ENCODE measurements around the gene ANKRD31.

The ANKRD31 gene

DNA sequence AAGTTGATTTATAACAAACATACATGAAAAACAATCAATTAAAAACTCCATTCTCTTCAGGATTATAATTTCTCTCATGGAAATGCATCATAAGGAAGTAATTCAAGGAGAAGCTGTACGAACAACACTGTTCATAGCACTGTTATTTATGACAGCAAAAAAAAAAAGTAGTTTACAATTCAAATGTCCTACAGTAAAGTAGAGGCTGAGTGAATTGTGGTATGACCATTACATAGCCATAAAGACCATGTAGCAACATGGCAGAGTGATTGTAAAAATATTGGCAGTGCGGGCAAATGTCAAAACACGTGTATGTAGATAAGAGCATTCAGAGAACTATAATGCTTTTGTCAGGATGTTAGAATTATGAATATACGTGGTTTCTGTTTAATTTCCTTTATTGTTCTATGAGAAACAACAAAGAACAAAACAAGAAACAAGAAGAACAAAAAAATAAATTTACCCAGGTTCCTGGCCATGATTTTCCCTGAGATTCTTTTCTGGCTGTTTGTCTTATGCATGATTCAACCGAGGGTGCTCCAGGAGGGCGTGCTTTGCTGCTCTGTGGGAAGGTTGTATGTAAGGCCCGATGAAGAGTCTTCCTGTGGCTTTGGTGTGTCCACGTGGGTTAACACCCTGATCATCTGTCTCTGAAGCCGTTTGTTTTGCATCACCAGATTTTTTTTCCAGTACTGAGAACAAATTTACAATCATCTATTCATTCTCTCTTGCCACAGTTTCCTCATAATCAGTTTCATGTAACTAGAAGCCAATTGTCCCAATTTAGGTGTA lies 213.1 kb downstream of the ANKRD31 start:
- Histone ChIP-seq H3K36me3 (no peaks in the 10 kb centered on the region), H3K27me3 (ENCODE audit: insufficient read depth, low read depth, severe bottlenecking) (no peaks in the 10 kb centered on the region), H3K9me3 (ENCODE audit: severe bottlenecking) (no peaks in the 10 kb centered on the region), H3K27ac (no peak overlapping the region), H3K4me3 (ENCODE audit: low read depth, low read length) (no peak overlapping the region)
- no peak for DNase-seq
- TF ChIP-seq, protein P1, sequence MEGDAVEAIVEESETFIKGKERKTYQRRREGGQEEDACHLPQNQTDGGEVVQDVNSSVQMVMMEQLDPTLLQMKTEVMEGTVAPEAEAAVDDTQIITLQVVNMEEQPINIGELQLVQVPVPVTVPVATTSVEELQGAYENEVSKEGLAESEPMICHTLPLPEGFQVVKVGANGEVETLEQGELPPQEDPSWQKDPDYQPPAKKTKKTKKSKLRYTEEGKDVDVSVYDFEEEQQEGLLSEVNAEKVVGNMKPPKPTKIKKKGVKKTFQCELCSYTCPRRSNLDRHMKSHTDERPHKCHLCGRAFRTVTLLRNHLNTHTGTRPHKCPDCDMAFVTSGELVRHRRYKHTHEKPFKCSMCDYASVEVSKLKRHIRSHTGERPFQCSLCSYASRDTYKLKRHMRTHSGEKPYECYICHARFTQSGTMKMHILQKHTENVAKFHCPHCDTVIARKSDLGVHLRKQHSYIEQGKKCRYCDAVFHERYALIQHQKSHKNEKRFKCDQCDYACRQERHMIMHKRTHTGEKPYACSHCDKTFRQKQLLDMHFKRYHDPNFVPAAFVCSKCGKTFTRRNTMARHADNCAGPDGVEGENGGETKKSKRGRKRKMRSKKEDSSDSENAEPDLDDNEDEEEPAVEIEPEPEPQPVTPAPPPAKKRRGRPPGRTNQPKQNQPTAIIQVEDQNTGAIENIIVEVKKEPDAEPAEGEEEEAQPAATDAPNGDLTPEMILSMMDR (IDR thresholded peaks at IDR 0.05; ENCODE audit: low read depth, low read length): no peak

DNA sequence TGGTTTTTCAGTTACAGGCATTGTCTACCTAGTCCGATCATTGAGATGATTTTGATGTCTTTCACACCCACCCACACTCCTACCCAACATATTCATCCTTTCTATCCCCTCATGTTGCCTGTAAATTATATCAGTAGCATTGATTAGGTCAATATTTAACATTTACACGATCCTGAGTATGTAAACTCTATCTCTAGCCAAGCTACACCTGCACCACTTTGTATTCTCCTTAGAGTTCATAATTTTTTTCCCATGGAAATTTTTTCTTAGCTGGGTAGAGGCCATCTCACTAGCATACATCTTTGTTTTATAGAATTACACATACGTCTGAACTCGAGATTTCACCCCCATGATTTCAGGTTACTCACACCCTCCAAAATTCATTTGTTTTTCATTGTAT lies 214.9 kb downstream of the ANKRD31 start:
- H3K36me3 ChIP-seq: no peaks in the 10 kb centered on the region
- no peaks in the 10 kb centered on the region for H3K9me3 ChIP-seq (ENCODE audit: severe bottlenecking)
- H3K4me3 ChIP-seq (ENCODE audit: low read depth, low read length): no peak overlapping the region
- TF ChIP-seq, protein P1 (IDR thresholded peaks at IDR 0.05; ENCODE audit: low read depth, low read length): no peak
- H3K27me3 ChIP-seq (ENCODE audit: insufficient read depth, low read depth, severe bottlenecking): no peaks in the 10 kb centered on the region
- no peak for DNase-seq
- no peak overlapping the region for H3K27ac ChIP-seq

- no peak for DNase-seq
- TF ChIP-seq, protein P1 (IDR thresholded peaks at IDR 0.05; ENCODE audit: low read depth, low read length): no peak
- Histone ChIP-seq H3K9me3 (ENCODE audit: severe bottlenecking) (no peaks in the 10 kb centered on the region), H3K36me3 (no peaks in the 10 kb centered on the region), H3K4me3 (ENCODE audit: low read depth, low read length) (no peak overlapping the region), H3K27ac (no peak overlapping the region), H3K27me3 (ENCODE audit: insufficient read depth, low read depth, severe bottlenecking) (no peaks in the 10 kb centered on the region)
Measured at GRCh38 chr5:75021219-75021618, 215.5 kb downstream of the ANKRD31 start.

DNA sequence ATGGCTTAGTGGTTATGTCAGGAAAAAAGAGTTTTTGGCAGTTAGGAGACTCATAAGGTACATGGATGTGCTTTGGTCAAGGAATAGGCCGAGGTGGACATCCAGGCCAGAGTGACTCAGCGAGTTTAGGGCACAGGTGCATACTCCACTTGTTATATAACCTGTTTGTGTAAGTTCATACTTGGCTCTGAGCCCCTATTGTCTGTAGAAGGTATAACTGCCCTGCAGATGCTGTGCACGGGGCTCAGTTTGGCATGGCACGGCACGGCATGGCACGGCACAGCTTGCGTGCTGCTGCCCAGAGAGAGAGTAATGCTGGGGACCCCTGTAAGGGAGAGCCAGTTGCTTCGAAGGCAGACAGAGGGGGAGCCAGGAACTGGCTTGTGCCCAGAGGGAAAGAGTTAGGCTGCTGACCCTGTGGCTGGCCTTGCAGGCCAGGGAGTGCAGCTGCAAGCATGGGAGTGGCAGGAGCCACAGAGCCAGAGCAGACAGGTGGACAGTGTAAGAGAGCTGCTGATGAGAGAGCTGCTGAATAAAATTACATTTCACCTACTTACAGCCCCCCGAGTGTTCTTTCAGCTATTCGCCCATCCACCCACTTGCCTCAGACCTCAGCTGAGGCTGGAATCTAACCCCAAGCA lies 216.5 kb downstream of the ANKRD31 start:
- Histone ChIP-seq H3K27ac (no peak overlapping the region), H3K9me3 (ENCODE audit: severe bottlenecking) (no peaks in the 10 kb centered on the region), H3K27me3 (ENCODE audit: insufficient read depth, low read depth, severe bottlenecking) (no peaks in the 10 kb centered on the region), H3K36me3 (no peaks in the 10 kb centered on the region), H3K4me3 (ENCODE audit: low read depth, low read length) (no peak overlapping the region)
- no peak for DNase-seq
- TF ChIP-seq, protein P1 (IDR thresholded peaks at IDR 0.05; ENCODE audit: low read depth, low read length): no peak

DNA sequence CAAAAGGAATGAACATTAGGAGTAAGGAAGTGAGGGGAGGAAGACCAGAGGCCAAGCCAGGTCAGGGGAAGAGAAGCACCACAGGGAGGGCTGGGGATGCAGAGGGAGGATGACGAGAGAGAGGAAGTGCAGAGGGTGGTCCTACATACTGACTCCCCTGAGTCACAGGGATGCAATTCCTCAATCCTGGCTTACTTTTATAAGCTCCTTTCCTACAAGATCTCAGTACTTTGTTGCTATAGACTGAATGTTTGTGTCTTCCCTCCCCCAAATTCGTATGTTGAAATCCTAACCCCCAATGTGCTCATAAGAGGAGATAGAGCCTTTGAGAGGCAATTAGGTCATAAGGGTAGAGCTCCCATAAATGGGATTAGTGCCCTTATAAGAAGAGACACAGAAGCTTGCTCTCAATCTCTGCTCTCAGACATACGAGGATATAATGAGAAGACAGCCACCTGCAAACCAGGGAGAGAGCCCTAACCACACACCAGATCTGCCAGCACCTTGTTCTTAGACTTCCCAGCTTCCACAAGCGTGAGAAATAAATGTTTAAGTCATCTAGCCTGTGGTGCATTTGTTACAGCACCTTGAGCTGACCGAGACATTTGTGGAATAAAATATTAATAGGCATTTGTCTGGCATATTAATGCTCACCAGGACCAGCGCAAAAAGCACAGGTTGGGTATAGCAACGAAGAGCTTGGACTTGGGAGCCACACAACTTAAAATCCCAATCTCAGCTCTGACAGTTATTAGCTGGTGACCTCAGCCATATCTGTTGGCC lies 217.7 kb downstream of the ANKRD31 start:
- DNase-seq: no peak
- TF ChIP-seq, protein P1 (IDR thresholded peaks at IDR 0.05; ENCODE audit: low read depth, low read length): no peak
- Histone ChIP-seq H3K4me3 (ENCODE audit: low read depth, low read length) (no peak overlapping the region), H3K27ac (no peak overlapping the region), H3K36me3 (no peaks in the 10 kb centered on the region), H3K27me3 (ENCODE audit: insufficient read depth, low read depth, severe bottlenecking) (no peaks in the 10 kb centered on the region), H3K9me3 (ENCODE audit: severe bottlenecking) (no peaks in the 10 kb centered on the region)
